NCI-H2227 (cell line): ENCODE results near the gene DGUOK.
"Not testable (repeated sequence)": the region's sequence is repeated elsewhere in the genome, so short reads cannot be mapped to it uniquely, and the experiment has no call there.

Experiments used
- DNase-seq: peaks from one replicate; lab custom pipeline; 2025; ENCODE audit not compliant: unreplicated experiment; lab: John Stamatoyannopoulos, UW

The DGUOK gene

GRCh38 chr2:73919596-73920228 lies 7.0 kb upstream of the DGUOK start:
- no peak for DNase-seq

DNA sequence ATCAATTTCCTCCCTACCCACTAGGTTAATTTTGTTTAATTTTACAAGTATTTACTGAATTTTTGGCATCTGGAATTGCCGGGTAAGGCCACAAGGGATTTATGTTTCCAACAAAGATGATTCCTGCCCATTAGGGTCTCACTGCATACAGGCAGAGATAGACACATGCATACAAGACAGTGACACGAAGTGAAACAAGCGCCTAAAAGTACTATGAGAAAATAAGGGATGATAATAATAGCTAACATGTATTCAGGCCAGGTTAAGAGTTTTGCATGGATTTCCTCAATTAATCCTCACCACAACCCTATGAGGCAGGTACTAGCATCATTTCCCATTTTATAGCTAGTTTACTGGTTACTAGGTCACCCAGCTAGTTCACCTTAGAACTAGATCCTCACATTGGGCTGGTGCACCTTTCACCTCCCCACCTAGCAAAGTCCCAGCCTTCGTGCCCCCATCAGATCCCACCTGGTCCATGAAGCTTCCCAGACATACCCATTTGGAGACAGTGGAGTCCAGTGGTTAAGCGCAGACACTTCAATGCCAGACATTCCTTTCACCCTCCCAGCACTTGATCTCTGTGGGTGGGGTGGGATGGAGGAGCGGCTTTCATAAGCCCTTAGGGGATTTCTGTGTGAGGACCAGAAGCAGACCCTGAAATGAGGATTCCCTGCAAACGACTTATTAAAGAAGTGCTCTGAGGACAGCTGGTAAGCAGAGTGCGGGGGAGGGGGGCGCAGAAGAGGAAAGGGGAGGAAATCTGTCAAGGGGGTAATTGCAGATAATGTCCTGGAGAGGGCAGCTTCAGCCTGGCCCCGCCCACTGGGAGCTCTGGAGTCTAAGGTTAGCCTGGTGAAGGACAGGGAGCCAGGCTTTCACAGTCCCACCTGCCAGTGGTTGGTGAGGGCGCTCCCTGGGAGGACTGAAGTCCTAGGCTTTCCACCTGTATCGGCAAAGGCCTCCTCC lies 5.8 kb upstream of the DGUOK start:
- DNase-seq = peak; percentile 61

GRCh38 chr2:73921581-73921980 lies 5.1 kb upstream of the DGUOK start:
- DNase-seq = no peak

- DNase-seq = no peak
Observed at GRCh38 chr2:73922681-73923080, 4.0 kb upstream of the DGUOK start.

DNA sequence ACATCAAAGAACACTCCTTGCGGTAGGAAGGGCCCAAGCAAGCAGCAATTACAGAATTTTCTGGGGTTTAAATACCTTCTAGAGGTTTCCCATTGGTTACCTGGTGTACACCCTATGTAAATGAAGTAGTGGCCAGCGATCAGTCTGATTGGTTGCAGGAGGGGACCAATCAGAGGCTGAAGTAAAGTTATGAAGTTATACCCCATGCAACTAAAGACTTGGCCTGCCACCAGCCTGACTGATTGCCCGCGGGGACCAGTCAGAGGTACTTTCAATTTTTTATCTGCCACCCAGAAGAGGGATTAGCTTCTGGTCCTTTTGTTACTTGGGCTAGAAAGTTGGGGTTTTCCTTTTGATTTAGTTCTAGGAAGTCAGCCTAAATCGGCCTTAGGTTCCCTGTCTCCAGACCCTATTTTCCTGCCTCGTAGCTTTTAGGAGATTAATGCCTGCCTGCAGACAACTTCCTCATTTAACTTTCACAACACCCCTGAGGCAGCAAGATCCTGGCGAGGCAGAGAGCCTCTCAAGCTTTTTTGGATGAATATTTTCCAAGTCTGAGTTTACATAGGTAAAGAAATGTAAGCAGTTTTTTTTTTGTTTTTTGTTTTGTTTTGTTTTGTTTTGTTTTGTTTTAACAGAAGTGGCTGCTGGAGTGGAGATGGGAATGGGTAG lies 1.5 kb upstream of the DGUOK start:
- no peak for DNase-seq

DNA sequence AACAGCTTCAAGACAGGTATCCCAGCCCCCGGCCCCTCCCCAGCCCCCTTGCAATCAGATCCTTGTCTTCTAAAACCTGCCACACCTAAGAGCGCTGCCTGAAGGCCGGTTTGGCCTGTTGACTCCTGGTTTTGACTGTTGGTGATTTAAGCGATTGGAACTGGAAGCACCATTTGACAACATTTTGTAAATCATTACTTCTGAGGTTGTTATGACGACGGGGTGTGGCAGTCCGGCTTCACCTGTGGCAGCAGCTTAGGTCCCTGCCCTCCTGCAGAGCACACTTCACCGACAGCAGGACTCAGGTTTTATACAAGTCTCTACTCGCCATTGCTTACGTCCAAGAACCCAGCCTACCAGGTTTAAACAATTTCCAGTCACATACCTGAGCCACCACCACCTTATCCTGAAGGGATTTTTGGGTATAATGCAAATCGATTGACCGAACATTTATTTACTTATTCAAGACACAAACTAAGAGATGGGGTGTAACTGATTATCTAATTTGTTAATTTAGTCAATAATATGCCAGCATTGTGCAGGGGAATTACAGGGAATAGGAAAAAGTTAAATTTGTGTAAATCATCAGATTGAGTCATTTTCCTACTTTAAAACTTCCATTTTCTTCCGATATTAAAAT lies 707 bp upstream of the DGUOK start:
- DNase-seq = no peak

- DNase-seq = no peak
Observed at GRCh38 chr2:73927344-73927743, 664 bp downstream of the DGUOK start.

DNA sequence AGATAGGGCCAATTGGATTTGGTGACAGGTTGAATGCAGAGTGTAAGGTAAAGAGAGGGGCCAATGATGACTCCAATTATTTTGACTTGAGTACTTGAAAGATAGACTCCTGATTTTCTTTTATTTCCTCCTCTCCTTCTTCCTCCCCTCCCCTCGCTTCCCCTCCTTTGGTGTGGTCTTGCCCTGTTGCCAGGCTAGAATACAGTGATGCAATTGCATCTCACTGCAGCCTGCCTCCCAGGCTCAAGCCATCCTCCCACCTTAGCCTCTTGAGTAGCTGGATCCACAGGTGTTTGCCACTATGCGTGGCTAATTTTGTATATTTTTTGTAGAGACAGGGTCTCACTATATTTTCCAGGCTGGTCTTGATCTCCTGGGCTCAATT lies 2.3 kb downstream of the DGUOK start:
- no peak for DNase-seq

DNA sequence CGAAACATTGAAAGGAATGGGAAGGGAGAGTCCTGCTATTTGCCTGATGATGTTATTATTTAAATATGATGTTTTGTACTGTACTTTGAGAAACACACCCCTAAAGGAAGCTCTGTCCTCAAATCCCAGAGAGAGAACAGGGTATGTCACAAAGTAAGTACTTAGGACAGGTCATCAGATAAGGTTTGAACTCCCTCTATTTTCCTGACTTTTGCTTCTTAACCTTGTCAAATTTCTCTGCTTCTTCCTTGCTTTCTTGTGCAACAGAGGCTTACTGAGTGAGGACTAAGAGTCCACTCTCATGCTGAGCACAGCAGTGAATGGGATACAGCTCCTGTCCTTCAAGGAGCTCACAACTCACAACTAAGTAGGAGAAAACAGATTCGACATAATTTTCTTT lies 3.7 kb downstream of the DGUOK start:
- no peak for DNase-seq

- DNase-seq = no peak
Observed at GRCh38 chr2:73931531-73932500, 5.1 kb downstream of the DGUOK start.

- peak; percentile 67 for DNase-seq
Observed at GRCh38 chr2:73933194-73933593, 6.5 kb downstream of the DGUOK start.

DNA sequence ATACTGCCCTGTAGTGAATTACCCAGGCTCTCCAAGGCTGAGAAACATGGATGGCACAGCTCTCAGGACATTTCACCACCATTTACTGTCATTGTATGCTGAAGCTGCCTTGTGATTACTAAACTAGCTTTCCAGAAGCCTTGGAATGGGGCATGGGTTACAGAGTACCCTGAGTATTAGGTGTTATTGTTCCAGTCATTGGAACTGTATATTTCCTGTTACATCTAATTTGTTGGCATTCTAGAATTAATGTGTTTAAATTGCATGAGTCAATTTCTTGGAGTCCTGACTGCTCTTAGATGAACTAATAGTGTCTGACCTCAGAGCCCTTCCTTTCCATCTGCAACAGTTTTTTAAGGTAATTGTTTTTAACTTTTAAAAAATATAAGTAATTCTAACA lies 9.0 kb downstream of the DGUOK start:
- DNase-seq = no peak

- DNase-seq = no peak
Observed at GRCh38 chr2:73937103-73937885, 10.6 kb downstream of the DGUOK start.

DNA sequence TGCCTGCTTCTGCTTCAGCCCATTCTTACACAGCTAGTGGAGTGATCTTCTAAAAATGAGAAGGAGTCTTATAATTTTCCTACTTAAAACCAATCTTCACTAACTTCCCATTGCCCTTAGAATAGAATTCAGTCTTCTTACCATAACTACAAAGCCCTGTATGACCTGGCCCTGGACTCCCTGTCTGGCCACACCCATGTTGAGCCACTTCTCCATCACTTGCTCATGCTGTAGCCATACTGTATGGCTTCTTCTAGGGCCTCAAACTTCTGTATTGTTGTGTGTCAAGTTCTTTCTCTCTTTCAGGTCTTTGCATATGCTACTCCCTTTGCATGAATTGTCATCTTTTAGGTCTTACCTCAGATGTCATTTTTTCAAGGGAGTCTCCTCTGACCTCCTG lies 11.2 kb downstream of the DGUOK start:
- DNase-seq = no peak

GRCh38 chr2:73938718-73939352 lies 12.2 kb downstream of the DGUOK start:
- DNase-seq = no peak

GRCh38 chr2:73939419-73939818 lies 12.7 kb downstream of the DGUOK start:
- DNase-seq = no peak

DNA sequence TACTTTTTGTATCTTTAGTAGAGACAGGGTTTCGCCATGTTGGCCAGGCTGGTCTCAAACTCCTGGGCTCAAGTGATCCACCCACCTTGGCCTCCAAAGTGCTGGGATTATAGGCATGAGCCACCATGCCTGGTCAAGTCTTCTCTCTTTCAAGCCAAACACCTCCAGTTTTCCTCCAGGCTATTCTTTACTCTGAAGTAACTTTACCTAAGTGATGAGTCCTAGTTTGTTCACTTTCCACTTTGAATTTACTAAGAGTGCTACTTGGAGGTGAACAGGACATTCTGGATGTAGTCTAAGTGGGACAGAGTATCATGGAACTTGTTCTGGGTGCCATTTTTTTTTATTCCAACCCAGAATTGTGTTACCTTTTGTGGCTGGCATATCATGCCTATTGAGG lies 13.4 kb downstream of the DGUOK start:
- not testable (repeated sequence) for DNase-seq

DNA sequence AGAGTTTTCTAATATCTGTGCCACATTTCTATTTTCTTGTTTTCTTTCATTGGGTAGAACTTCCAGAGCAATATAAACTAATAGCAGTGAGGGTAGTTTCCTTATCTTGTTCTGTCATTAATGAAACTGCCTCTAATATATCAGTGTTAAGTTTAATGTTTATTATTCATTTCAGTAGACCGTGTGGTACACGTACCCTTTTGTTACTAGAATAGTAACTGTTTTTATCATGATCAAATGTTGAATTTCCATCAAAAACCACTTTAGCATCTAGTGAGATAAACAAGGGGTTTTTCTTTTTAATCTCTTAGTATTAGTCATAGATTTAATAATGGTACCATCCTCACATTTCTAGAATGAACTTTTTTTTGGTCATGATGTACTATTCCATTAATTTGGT lies 16.0 kb downstream of the DGUOK start:
- no peak for DNase-seq

GRCh38 chr2:73944714-73945113 lies 18.0 kb downstream of the DGUOK start:
- no peak for DNase-seq
